ENCODE results near the gene DLG5.

- TF ChIP-seq EZH2 (IDR thresholded peaks at IDR 0.05; ENCODE audit: insufficient read depth, poor library complexity, severe bottlenecking) (no peak), EZH2phosphoT487 (IDR thresholded peaks at IDR 0.05; ENCODE audit: insufficient read depth, low read depth) (no peak)
Observed at GRCh38 chr10:77796311-77796915, 130.1 kb downstream of the DLG5 start.
